ENCODE measurements around the gene MBTD1.
"Not testable (repeated sequence)": the region's sequence is repeated elsewhere in the genome, so short reads cannot be mapped to it uniquely, and the experiment has no call there.

The MBTD1 gene

GRCh38 chr17:51188271-51188833 lies 71.5 kb downstream of the MBTD1 start:
- no peak for DNase-seq (ENCODE audit: low spot score)

DNA sequence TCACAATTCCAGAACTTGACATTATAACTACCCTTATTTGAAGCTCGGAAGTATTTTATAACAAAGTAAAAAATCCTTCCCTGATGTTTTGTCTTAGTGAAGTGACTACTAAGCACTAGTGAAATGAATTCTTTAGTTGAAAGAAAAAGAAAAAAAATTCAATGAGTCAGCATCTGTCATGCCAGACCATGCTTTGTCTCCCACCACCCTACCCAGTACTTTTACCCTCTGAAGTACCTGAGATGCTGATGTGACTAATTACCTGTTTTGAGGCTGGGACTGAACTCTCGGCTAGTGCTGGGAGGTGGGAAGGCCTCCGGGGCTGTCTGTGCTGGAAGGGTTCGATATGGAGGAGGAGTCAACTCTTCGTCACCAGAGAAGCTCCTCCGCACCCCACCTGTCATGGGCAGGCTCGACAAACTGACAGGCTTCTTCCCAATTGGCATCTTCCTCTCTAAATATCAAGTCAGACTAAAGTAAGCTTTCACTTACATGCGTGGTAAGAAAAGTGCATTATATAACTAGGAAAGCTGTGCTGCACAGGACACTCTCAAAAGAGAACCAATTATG lies 74.0 kb downstream of the MBTD1 start:
- no peak for DNase-seq (ENCODE audit: low spot score)

DNA sequence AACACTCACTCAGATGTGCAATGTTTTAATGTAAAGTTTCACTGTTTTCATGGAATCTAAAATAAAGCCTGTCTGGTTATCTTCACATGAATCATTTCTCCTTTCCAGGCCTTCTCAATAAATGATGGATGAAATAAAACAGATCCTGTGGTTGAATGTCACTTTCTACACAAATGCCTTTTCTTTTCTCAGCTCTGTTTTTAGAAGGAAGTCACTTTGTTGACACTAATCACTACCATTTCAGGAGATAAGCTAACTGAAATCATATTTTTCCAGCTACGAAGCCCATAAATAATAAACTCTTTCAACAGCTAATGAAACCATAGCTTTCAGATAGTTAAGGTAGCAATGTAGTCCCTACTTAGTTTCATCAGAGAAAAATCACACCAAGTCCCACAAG lies 75.7 kb downstream of the MBTD1 start:
- no peak for DNase-seq (ENCODE audit: low spot score)

DNA sequence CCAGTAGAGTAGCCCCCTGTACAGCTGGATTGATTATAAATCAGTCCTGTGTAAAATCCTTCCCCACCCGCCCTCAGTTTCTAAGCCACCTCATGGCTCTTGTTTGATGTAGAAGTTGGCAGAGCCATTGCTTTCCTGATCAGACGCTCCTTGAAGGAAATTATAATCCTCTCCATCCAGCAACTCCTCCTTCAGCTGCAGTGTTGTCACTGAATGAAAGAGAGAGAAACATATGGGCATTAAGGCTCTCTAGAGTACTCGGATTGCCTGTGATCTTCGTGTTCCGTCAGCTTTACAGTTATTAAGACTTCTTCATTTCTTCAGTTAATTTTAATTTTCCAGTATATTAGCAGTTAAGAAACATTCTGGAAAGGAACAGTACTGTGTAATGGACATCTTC lies 79.4 kb downstream of the MBTD1 start:
- no peak for DNase-seq (ENCODE audit: low spot score)

DNA sequence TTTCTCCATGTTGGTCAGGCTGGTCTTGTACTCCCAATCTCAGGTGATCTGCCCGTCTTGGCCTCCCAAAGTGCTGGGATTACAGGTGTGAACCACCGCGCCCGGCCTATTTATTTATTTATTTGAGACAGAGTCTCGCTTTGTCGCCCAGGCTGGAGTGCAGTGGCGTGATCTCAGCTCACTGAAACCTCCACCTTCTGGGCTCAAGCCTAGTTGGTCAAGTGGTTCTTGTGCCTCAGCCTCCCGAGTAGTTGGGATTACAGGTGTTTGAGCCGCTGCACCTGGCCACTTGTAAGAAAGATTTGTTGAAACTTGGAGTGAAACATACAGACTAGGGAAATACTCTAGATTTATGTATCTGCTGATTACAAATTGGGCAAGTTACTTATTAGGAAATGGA lies 87.8 kb downstream of the MBTD1 start:
- DNase-seq (ENCODE audit: low spot score) = not testable (repeated sequence)

GRCh38 chr17:51170736-51171135 lies 89.1 kb downstream of the MBTD1 start:
- DNase-seq (ENCODE audit: low spot score) = no peak

DNA sequence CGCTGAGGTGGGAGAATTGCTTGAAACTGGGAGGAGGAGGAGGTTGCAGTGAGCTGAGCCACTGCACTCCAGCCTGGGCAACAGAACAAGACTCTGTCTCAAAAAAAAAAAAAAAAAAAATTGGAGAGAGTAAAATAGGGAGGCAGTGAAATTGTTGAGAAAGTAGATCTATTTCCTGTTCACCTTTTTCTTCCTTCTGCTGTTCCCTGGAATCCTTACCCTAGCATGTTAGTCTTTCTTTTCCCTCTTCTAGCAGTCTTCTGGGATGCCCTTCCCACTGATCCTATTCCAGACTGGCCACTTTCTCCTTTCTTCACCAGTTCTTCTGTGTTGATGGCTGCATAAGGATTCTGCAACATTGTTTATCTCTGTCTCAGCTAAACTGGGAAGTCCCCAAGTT lies 90.5 kb downstream of the MBTD1 start:
- no peak for DNase-seq (ENCODE audit: low spot score)

GRCh38 chr17:51166987-51167931 lies 92.6 kb downstream of the MBTD1 start:
- peak; percentile 81 for DNase-seq (ENCODE audit: low spot score)

- DNase-seq (ENCODE audit: low spot score) = peak; percentile 94
These were observed 93.5 kb downstream of the MBTD1 start, which contains the start of gene NME2 for GRCh38 chr17:51166198-51166986. TSS of gene NME2 (plus strand) at chr17:51166411. CDS start at chr17:51166831, 420 bp downstream.

DNA sequence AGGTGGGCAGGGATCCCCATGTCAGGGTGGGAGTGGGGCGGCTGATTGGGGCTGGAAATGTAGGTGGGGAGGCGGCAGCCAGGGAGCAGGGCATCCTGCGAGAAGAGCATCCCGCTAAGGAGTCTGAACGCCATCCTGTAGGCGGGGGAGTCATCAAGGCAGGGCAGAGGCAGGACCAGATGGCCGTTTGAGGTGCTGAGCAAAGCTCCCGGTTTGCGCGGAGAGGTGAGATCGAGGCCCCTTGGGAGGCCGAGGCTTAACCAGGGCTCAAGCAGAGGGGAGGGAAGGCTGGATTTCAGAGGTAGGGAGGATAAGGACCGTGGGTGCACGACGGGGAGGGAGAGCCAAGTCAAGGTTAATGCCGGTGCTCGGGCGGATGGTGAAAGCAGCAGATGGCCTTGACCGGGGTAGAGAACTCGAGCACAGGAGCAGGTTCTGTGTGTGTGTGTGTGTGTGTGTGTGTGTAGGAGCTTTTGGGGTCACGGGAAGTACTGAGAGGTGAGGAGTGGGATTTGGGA lies 94.1 kb downstream of the MBTD1 start:
- no peak for DNase-seq (ENCODE audit: low spot score)

GRCh38 chr17:51164911-51165679 lies 94.8 kb downstream of the MBTD1 start:
- DNase-seq (ENCODE audit: low spot score) = no peak

DNA sequence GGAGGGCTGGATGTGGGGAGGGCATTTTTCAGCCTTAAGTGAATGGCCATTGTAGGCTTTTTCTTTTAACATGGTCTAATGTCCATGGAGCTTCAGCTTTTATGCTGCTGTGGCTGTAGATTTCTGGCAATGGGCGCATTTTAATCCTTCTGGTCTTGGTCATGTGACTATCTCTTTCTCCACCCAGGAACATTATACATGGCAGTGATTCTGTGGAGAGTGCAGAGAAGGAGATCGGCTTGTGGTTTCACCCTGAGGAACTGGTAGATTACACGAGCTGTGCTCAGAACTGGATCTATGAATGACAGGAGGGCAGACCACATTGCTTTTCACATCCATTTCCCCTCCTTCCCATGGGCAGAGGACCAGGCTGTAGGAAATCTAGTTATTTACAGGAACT lies 98.3 kb downstream of the MBTD1 start:
- no peak for DNase-seq (ENCODE audit: low spot score)

GRCh38 chr17:51159604-51160003 lies 100.2 kb downstream of the MBTD1 start:
- DNase-seq (ENCODE audit: low spot score) = no peak

DNA sequence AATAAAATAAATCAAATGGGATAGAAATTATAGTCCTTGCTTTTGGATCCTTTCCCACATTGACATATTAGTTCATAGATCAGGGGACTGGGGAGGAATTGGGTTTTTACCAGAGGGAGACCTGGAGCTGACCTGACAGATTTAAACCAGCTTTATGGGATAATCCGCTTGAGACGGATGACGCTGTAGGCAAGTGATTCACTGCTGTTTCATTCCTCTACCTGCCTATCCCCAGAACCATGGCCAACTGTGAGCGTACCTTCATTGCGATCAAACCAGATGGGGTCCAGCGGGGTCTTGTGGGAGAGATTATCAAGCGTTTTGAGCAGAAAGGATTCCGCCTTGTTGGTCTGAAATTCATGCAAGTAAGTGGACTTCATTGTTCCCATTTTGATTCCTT lies 104.4 kb downstream of the MBTD1 start:
- DNase-seq (ENCODE audit: low spot score) = no peak

- DNase-seq (ENCODE audit: low spot score) = no peak
These were observed 105.7 kb downstream of the MBTD1 start for GRCh38 chr17:51154176-51154575.

DNA sequence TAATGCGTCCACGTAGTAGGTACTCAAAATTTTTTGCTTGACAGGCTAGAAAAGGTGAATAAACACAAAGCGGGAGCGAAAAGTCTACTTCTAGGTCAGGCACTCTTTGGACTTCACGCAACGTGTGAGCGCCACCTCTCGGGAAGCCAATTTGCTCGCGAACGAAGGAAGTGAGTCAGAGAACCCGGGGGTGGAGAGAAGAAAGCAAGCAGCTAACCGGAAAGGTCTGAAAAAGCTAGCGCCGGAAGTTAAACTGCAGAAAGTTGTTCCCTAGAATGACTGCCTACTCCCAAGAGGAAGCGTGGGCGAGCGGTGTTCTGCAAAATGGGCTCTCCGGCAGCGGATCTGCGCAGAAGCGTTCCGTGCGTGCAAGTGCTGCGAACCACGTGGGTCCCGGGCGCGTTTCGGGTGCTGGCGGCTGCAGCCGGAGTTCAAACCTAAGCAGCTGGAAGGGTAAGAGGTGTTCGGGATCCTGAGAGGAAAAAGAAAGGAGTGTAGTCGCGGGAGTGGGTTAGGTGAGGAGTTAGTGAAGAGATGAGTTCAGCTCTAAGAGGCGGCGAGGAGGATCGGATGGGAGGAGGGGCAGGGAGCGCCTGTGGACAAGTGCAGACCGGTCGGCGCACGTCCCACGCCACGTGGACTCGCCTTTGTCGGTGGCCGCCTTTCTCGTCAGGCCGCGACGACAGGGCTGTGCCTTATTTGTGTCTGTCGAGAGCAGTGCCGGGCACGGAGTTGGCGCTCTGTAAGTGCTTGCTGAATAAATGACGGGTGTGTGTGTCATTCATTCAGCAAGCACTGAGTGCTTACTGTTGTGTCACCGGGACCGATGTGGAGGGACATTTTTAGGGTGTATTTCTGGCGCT lies 106.4 kb downstream of the MBTD1 start, which contains the start of gene NME1:
Gene NME1 (plus strand): TSS at position 350 of the 863 bp plus-strand sequence. CDS start 2,096 bp downstream, outside the sequence.
- DNase-seq (ENCODE audit: low spot score) = peak; percentile 97

- DNase-seq (ENCODE audit: low spot score) = peak; percentile 22
These were observed 107.1 kb downstream of the MBTD1 start for GRCh38 chr17:51152766-51153209.

- no peak for DNase-seq (ENCODE audit: low spot score)
These were observed 108.9 kb downstream of the MBTD1 start for GRCh38 chr17:51150932-51151331.

- no peak for DNase-seq (ENCODE audit: low spot score)
These were observed 110.7 kb downstream of the MBTD1 start for GRCh38 chr17:51149163-51149562.

- DNase-seq (ENCODE audit: low spot score) = no peak
These were observed 112.2 kb downstream of the MBTD1 start for GRCh38 chr17:51147650-51148049.
